Measurements from ENCODE around the gene RAP1GAP. TPM values are rescaled to one million over a fixed set of nuclear protein-coding genes. Genes with fewer than 3 reads are reported as not detected.

The RAP1GAP gene
- total RNA-seq, 1 donor from 2014 or later, result 1.1 TPM

DNA sequence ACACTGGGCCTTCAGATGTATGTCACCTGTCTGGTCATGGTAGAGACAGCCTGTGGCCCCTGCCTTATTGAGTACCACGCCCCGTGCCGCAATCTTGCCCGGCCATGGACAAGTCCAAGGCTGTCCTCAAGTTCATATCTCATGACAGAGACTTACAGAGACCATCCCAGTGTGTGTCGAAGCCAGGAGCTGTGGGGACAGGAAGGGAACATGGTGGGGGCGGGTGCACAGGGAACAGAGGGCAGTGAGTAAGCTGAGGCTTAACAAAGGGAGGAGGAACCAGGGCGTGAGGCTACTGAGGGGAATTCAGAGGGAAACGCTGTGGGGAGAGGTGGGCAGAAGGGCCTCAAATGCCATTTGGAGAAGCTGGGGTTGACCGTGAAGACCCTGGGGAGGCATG lies 84.1 kb downstream of the RAP1GAP start:
- peaks cover 2% of the 10 kb centered on the region for H3K27me3 ChIP-seq (ENCODE audit: control insufficient read depth, insufficient read depth, low read length)
- FAIRE-seq, result no peak
- peak; percentile 20 for DNase-seq (ENCODE audit: low read depth)

GRCh38 chr1:21584096-21584495 lies 85.1 kb downstream of the RAP1GAP start:
- DNase-seq (ENCODE audit: low read depth) (no peak), FAIRE-seq (no peak)
- Histone ChIP-seq H3K36me3 (ENCODE audit: control insufficient read depth, insufficient read depth, low read length) (no peaks in the 10 kb centered on the region), H3K27me3 (ENCODE audit: control insufficient read depth, insufficient read depth, low read length) (peaks cover 2% of the 10 kb centered on the region), H3K4me3 (ENCODE audit: low read depth, low read length) (no peak overlapping the region)
- TF ChIP-seq CTCF (IDR thresholded peaks at IDR 0.05; ENCODE audit: insufficient read depth, low read length, severe bottlenecking), result no peak

More for the DNA sequence above, 84.1 kb downstream of the RAP1GAP start:
- TF ChIP-seq CTCF (IDR thresholded peaks at IDR 0.05; ENCODE audit: insufficient read depth, low read length, severe bottlenecking), result no peak
- Histone ChIP-seq H3K4me3 (ENCODE audit: low read depth, low read length) (no peak overlapping the region), H3K36me3 (ENCODE audit: control insufficient read depth, insufficient read depth, low read length) (no peaks in the 10 kb centered on the region)

GRCh38 chr1:21579791-21580190 lies 89.4 kb downstream of the RAP1GAP start:
- DNase-seq (ENCODE audit: low read depth) (peak; percentile 40), FAIRE-seq (no peak)
- H3K4me3 ChIP-seq (ENCODE audit: low read depth, low read length), result no peak overlapping the region
- peaks cover 2% of the 10 kb centered on the region for H3K27me3 ChIP-seq (ENCODE audit: control insufficient read depth, insufficient read depth, low read length)
- no peak for TF ChIP-seq CTCF (IDR thresholded peaks at IDR 0.05; ENCODE audit: insufficient read depth, low read length, severe bottlenecking)
- no peaks in the 10 kb centered on the region for H3K36me3 ChIP-seq (ENCODE audit: control insufficient read depth, insufficient read depth, low read length)

DNA sequence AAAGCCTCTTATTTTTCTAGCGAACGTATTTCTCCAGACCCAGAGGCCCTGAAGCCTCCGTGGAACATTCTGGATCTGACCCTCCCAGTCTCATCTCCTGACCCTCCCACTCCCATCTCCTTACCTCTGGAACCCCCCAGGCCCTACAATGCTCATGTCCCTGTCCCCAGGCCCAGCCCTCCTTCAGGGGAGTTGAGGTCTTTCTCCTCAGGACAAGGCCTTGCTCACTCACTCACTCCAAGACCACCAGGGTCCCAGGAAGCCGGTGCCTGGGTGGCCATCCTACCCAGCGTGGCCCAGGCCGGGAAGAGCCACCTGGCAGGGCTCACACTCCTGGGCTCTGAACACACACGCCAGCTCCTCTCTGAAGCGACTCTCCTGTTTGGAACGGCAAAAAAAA lies 91.2 kb downstream of the RAP1GAP start:
- DNase-seq (ENCODE audit: low read depth) (no peak), FAIRE-seq (no peak)
- H3K4me3 ChIP-seq (ENCODE audit: low read depth, low read length), result no peak overlapping the region
- H3K36me3 ChIP-seq (ENCODE audit: control insufficient read depth, insufficient read depth, low read length), result no peaks in the 10 kb centered on the region
- H3K27me3 ChIP-seq (ENCODE audit: control insufficient read depth, insufficient read depth, low read length), result no peaks in the 10 kb centered on the region
- no peak for TF ChIP-seq CTCF (IDR thresholded peaks at IDR 0.05; ENCODE audit: insufficient read depth, low read length, severe bottlenecking)

GRCh38 chr1:21577324-21577723 lies 91.8 kb downstream of the RAP1GAP start:
- Histone ChIP-seq H3K36me3 (ENCODE audit: control insufficient read depth, insufficient read depth, low read length) (no peaks in the 10 kb centered on the region), H3K4me3 (ENCODE audit: low read depth, low read length) (no peak overlapping the region), H3K27me3 (ENCODE audit: control insufficient read depth, insufficient read depth, low read length) (no peaks in the 10 kb centered on the region)
- DNase-seq (ENCODE audit: low read depth) (no peak), FAIRE-seq (no peak)
- TF ChIP-seq CTCF (IDR thresholded peaks at IDR 0.05; ENCODE audit: insufficient read depth, low read length, severe bottlenecking), result no peak

DNA sequence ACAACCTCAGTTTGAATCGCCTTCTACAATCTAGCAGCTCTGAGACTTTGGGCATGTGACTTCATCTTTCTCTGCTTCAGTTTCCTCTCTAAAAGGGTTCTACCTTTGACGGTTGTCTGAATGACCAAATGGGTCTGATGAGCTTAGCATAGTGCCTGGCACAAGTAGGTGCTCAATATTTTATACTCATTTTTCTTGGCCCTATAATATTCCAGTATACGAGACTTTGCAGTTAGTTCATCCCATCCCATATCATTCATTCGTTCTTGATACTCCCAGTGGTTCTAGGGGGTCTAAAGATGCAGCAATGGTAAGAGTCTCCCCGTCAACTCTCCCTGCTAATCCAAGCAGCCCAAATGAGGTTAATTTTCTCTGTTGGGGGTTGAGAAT lies 92.4 kb downstream of the RAP1GAP start:
- no peak for TF ChIP-seq CTCF (IDR thresholded peaks at IDR 0.05; ENCODE audit: insufficient read depth, low read length, severe bottlenecking)
- FAIRE-seq, result no peak
- Histone ChIP-seq H3K36me3 (ENCODE audit: control insufficient read depth, insufficient read depth, low read length) (no peaks in the 10 kb centered on the region), H3K4me3 (ENCODE audit: low read depth, low read length) (no peak overlapping the region), H3K27me3 (ENCODE audit: control insufficient read depth, insufficient read depth, low read length) (no peaks in the 10 kb centered on the region)
- DNase-seq (ENCODE audit: low read depth), result no peak
